HG03095 (cell line): Measurements from ENCODE around the gene ANKRD11.
"Not testable (repeated sequence)": the region's sequence is repeated elsewhere in the genome, so short reads cannot be mapped to it uniquely, and the experiment has no call there.

Experiments used
- ATAC-seq: cut with Tn5 transposase; IDR thresholded peaks from one replicate; pipeline ENCODE4 v1.9.1; 2021; ENCODE audit warnings: moderate library complexity; ENCODE audit not compliant: unreplicated experiment

Gene ANKRD11

GRCh38 chr16:89256651-89257254 is 233.6 kb downstream of the ANKRD11 start:
- ATAC-seq = no peak

GRCh38 chr16:89253548-89254287 is 236.6 kb downstream of the ANKRD11 start:
- ATAC-seq = no peak

DNA sequence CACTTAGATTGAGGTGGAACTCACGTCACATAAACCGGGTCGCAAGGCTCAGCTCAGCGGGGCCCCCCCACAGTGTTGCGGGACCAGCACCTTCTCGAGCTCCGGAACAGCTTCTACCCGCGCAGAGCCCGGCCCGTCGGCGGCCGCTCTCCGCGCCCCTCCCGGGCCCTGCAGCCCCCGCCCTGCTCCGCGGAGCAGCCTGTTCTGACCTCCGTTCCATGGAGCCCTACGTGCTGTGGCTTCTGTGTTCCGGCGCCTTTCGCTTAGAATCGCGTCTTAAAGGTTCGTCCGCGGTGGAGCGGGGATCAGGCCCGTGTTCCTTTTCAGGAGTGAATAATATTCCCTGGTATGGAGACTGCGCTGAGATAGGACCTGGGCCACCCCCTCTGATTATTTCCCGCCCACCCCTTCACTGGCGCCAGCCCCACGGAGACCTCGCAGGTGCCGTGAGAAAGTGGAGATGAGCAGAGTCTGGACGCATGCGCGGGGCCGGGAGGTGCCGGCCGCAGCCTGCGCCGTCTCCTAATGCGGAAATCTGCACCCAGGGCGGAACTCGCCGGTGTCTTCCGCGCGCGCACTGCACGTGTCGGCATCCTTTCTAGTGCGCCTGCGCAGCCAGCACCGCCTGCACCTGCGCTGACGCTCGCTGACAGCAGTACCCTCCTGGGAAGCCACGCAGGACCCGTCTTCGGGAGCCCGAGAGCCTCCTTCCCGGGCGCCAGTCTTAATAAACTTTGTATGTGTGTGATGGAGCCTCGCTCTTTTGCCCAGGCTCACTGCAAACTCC is 242.0 kb downstream of the ANKRD11 start:
- ATAC-seq = no peak

DNA sequence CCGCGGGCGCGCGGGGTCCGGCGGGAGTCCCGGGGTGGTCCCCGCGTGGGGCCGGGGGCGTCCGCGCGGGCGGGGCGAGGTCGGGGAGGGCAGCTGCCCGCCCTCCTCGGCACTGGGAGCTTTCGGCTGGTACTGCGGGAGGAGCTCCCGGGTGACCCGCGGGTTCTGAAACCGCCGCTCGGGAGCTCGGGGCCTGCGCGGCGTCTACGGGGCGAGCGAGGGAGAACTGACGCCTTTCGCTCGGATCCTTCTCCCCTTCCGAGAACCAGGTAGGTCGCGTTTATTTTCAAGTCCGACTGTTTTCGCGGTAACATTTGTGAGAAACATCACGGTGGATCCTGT is 242.7 kb downstream of the ANKRD11 start:
- peak; percentile 31 for ATAC-seq

GRCh38 chr16:89246903-89247733 is 243.2 kb downstream of the ANKRD11 start:
- ATAC-seq = peak; percentile 56

GRCh38 chr16:89246383-89246902 is 243.9 kb downstream of the ANKRD11 start:
- ATAC-seq = no peak

DNA sequence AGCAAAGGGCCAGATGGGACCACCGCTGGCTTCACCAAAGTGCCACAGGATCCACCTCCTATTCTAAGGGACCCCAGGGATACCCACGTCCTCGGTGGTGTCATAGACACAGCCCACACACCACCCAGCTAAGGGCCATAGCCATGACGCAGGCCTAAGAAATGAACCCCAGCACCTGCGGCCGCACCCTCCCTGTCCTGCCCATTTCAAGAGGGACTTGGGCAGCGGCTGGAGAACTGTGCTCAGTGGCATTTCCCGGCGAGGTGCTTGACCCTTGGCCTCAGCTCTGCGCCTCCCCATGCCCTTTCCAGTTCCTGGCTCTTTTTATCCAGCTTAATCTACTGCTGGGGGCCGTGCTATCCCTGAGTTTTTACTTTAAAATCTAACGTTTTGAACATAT is 245.6 kb downstream of the ANKRD11 start:
- no peak for ATAC-seq

- not testable (repeated sequence) for ATAC-seq
Observed at GRCh38 chr16:89244264-89244663, 246.1 kb downstream of the ANKRD11 start.

GRCh38 chr16:89243664-89244063 is 246.7 kb downstream of the ANKRD11 start:
- ATAC-seq = no peak

- no peak for ATAC-seq
Observed at GRCh38 chr16:89242795-89243200, 247.6 kb downstream of the ANKRD11 start.

GRCh38 chr16:89241187-89242007 is 249.0 kb downstream of the ANKRD11 start:
- ATAC-seq = peak; percentile 56

- ATAC-seq = no peak
Observed at GRCh38 chr16:89237733-89238132, 252.6 kb downstream of the ANKRD11 start.

GRCh38 chr16:89233678-89234490 is 256.5 kb downstream of the ANKRD11 start:
- ATAC-seq = no peak

GRCh38 chr16:89232107-89232506 is 258.3 kb downstream of the ANKRD11 start:
- no peak for ATAC-seq

DNA sequence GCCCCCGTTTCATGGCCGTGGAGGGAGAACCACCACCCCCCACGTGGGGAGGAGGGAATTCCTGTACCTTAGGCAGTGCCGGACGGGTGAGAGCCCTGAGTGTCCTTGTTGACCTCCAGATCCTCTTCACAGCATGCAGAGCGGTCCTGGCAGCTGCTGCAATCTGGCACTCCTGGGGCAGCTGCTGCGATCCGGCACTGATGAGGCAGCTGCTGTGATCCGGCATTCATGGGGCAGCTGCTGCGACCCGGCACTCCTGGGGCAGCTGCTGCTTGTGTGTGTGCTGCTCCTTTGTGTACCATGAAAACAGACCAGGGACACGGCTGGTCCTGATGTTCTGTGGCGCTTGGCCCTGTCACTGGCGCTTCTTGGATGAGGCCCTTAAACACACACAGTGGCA is 260.1 kb downstream of the ANKRD11 start:
- ATAC-seq = no peak

DNA sequence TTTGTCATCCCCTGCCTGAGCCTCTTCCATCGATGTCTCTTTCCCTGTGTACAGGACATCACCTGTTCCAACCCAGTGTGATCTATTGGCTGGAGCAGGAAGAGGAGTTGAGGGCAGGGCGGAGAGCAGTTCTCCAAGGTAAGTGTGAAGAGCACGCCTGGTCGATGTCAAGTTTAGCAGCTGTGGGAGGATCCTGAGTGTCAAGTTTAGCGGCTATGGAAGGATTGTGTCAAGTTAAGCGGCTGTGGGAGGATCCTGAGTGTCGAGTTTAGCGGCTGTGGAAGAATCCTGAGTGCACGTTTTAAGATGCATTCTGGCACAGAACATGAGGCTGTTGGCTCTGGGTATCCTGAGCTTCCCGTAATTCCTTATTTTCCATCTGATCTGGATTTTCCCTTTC is 265.7 kb downstream of the ANKRD11 start:
- ATAC-seq = no peak

GRCh38 chr16:89222931-89223330 is 267.4 kb downstream of the ANKRD11 start:
- no peak for ATAC-seq

DNA sequence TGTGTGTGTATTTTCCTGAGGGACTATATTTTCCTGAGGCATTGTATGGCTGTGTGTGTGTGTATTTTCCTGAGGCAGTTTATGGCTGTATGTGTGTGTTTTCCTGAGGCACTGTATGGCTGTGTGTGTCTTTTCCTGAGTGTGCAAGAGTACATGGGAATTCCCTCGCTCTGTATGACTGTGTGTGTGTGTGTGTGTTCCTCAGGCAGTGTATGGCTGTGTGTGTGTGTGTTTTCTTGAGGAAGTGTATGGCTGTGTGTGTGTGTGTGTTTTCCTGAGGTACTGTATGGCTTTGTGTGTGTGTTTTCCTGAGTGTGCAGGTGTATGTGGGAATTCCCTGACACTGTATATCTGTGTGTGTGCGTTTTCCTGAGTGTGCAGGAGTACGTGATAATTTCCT is 268.8 kb downstream of the ANKRD11 start:
- no peak for ATAC-seq

- no peak for ATAC-seq
Observed at GRCh38 chr16:89219365-89219764, 271.0 kb downstream of the ANKRD11 start.
